ENCODE measurements around the gene B4GALNT2. TPM values are rescaled to one million over a fixed set of nuclear protein-coding genes. Genes with fewer than 3 reads are reported as not detected.

B4GALNT2 gene
- total RNA-seq, 1 experiment from 2014 or later = not detected

- H3K36me3 ChIP-seq = no peaks in the 10 kb centered on the region
- no peak for DNase-seq
- H3K4me1 ChIP-seq = no peaks in the 10 kb centered on the region
- H3K27me3 ChIP-seq = no peaks in the 10 kb centered on the region
- no peak overlapping the region for H3K4me3 ChIP-seq
- no peak overlapping the region for H3K27ac ChIP-seq
- no peaks in the 10 kb centered on the region for H3K9me3 ChIP-seq (replicated peaks)
Measured at GRCh38 chr17:49218941-49219913, 86.7 kb downstream of the B4GALNT2 start.

- Histone ChIP-seq H3K36me3 (no peaks in the 10 kb centered on the region), H3K9me3 (replicated peaks) (no peaks in the 10 kb centered on the region), H3K4me3 (no peak overlapping the region), H3K4me1 (no peaks in the 10 kb centered on the region), H3K27ac (no peak overlapping the region), H3K27me3 (no peaks in the 10 kb centered on the region)
- no peak for DNase-seq
Measured at GRCh38 chr17:49219987-49220386, 87.4 kb downstream of the B4GALNT2 start.

- H3K9me3 ChIP-seq (replicated peaks) = no peaks in the 10 kb centered on the region
- no peak overlapping the region for H3K4me3 ChIP-seq
- no peaks in the 10 kb centered on the region for H3K27me3 ChIP-seq
- H3K27ac ChIP-seq = no peak overlapping the region
- DNase-seq = no peak
- no peaks in the 10 kb centered on the region for H3K36me3 ChIP-seq
- H3K4me1 ChIP-seq = no peaks in the 10 kb centered on the region
Measured at GRCh38 chr17:49223168-49223516, 90.6 kb downstream of the B4GALNT2 start.

GRCh38 chr17:49223517-49224197, 91.1 kb downstream of the B4GALNT2 start:
- Histone ChIP-seq H3K36me3 (no peaks in the 10 kb centered on the region), H3K9me3 (replicated peaks) (no peaks in the 10 kb centered on the region), H3K27me3 (no peaks in the 10 kb centered on the region), H3K27ac (no peak overlapping the region), H3K4me1 (no peaks in the 10 kb centered on the region), H3K4me3 (no peak overlapping the region)
- DNase-seq = peak; percentile 18 to 48

- Histone ChIP-seq H3K36me3 (no peaks in the 10 kb centered on the region), H3K9me3 (replicated peaks) (no peaks in the 10 kb centered on the region), H3K4me1 (0 out of 2 replicates have a peak, but pooled peaks cover 3% of the 10 kb centered on the region), H3K27ac (no peak overlapping the region), H3K4me3 (no peak overlapping the region), H3K27me3 (peaks cover under 1% of the 10 kb centered on the region; the same call in 1 of the 2 replicates)
- DNase-seq = no peak
Measured at GRCh38 chr17:49224198-49224996, 91.8 kb downstream of the B4GALNT2 start.

- peaks cover 5% of the 10 kb centered on the region; the same call in 1 of the 2 replicates for H3K27me3 ChIP-seq
- no peak overlapping the region for H3K27ac ChIP-seq
- H3K4me1 ChIP-seq = 0 out of 2 replicates have a peak, but pooled peaks cover 3% of the 10 kb centered on the region
- no peak for DNase-seq
- H3K36me3 ChIP-seq = no peaks in the 10 kb centered on the region
- H3K9me3 ChIP-seq (replicated peaks) = no peaks in the 10 kb centered on the region
- H3K4me3 ChIP-seq = no peak overlapping the region
Measured at GRCh38 chr17:49224997-49225337, 92.4 kb downstream of the B4GALNT2 start.

- DNase-seq = no peak
- Histone ChIP-seq H3K27ac (no peak overlapping the region), H3K4me1 (0 out of 2 replicates have a peak, but pooled peaks cover 3% of the 10 kb centered on the region), H3K4me3 (no peak overlapping the region), H3K9me3 (replicated peaks) (no peaks in the 10 kb centered on the region), H3K36me3 (no peaks in the 10 kb centered on the region), H3K27me3 (peaks cover 5% of the 10 kb centered on the region; the same call in 1 of the 2 replicates)
Measured at GRCh38 chr17:49225554-49226236, 93.1 kb downstream of the B4GALNT2 start.

Other genes starting within 250 kb of the B4GALNT2 start
- 143 and 185 TPM in 2 replicates for gene ATP5MC1, start 240.0 kb upstream of the B4GALNT2 start, total RNA-seq (2014; rRNA removed; shearing (Covaris generic))
- gene UBE2Z, start 224.4 kb upstream of the B4GALNT2 start, total RNA-seq (2014; rRNA removed; shearing (Covaris generic)) = 62.2 and 64.5 TPM in 2 replicates
- 135 and 141 TPM in 2 replicates for gene SNF8, start 187.9 kb upstream of the B4GALNT2 start, total RNA-seq (2014; rRNA removed; shearing (Covaris generic))
- gene GIP, start 164.2 kb upstream of the B4GALNT2 start, total RNA-seq (2014; rRNA removed; shearing (Covaris generic)) = 0.16 and 0.91 TPM in 2 replicates
- gene IGF2BP1, start 135.4 kb upstream of the B4GALNT2 start, total RNA-seq (2014; rRNA removed; shearing (Covaris generic)) = 114 TPM in 2 replicates
- 2.8 and 5.3 TPM in 2 replicates for gene GNGT2, start 77.8 kb downstream of the B4GALNT2 start, total RNA-seq (2014; rRNA removed; shearing (Covaris generic))
- 3.4 and 4.2 TPM in 2 replicates for gene ABI3, start 77.9 kb downstream of the B4GALNT2 start, total RNA-seq (2014; rRNA removed; shearing (Covaris generic))
- 0.43 TPM in 1 of 2 replicates, not detected in the other for gene PHOSPHO1, start 98.0 kb downstream of the B4GALNT2 start, total RNA-seq (2014; rRNA removed; shearing (Covaris generic))
- 28.2 and 29.2 TPM in 2 replicates for gene ZNF652, start 229.5 kb downstream of the B4GALNT2 start, total RNA-seq (2014; rRNA removed; shearing (Covaris generic))